HG03095 (cell line): ENCODE data around the gene ZNF462.

Experiments used
- ATAC-seq: cut with Tn5 transposase; IDR thresholded peaks from one replicate; pipeline ENCODE4 v1.9.1; 2021; ENCODE audit warnings: moderate library complexity; ENCODE audit not compliant: unreplicated experiment

Gene ZNF462

GRCh38 chr9:107049046-107049802 lies 186.3 kb downstream of the ZNF462 start:
- ATAC-seq: no peak

- ATAC-seq: no peak
Observed at GRCh38 chr9:107049803-107050184, 186.8 kb downstream of the ZNF462 start.

- no peak for ATAC-seq
Observed at GRCh38 chr9:107051392-107051791, 188.4 kb downstream of the ZNF462 start.

GRCh38 chr9:107054146-107054545 lies 191.2 kb downstream of the ZNF462 start:
- ATAC-seq: no peak

- no peak for ATAC-seq
Observed at GRCh38 chr9:107059220-107059619, 196.3 kb downstream of the ZNF462 start.

GRCh38 chr9:107060062-107060461 lies 197.1 kb downstream of the ZNF462 start:
- ATAC-seq: no peak
